ENCODE measurements around the gene OR13A1.

- no peak for TF ChIP-seq POLR2A (IDR thresholded peaks at IDR 0.05; ENCODE audit: extremely low read depth, insufficient read length)
- no peak for TF ChIP-seq CTCF (IDR thresholded peaks at IDR 0.05; ENCODE audit: low read depth, low read length)
- no peak for TF ChIP-seq MYC (IDR thresholded peaks at IDR 0.05; ENCODE audit: low read depth, low read length)
- no peak for TF ChIP-seq MAX (IDR thresholded peaks at IDR 0.05; ENCODE audit: low read depth, low read length)
Observed at GRCh38 chr10:45325116-45325515, 9.7 kb upstream of the OR13A1 start.
